HepG2 (cell line): ENCODE measurements around the gene GDI1. TPM values are rescaled to one million over a fixed set of nuclear protein-coding genes. Genes with fewer than 3 reads are reported as not detected.

ENCODE experiments used
- ATAC-seq: fragments of 200-7000 bp; cut with Tn5 transposase; 3 replicates; pipeline ENCODE4 v1.9.1; 2020; ENCODE audit warnings: mild to moderate bottlenecking, moderate library complexity
- BruUV-seq: library from RNA; stranded (reverse); fragments of 400-500 nt; replicated peaks from 2 replicates; lab custom pipeline; 2021; lab: Mats Ljungman, UMichigan
- CTCF ChIA-PET: fragments of 300-600 bp; formaldehyde crosslinking; extraction: SDS; loops from one replicate; lab custom pipeline; 2021; ENCODE audit warnings: low total read pairs, inconsistent platforms, low intra/inter-chr PET ratio; lab: Yijun Ruan, JAX
- POLR2A ChIA-PET: fragments of 350-600 bp; sonication (Branson Sonifier 250); formaldehyde crosslinking; loops from one replicate; lab custom pipeline; 2020; ENCODE audit warnings: antibody characterized with exemption, inconsistent platforms; lab: Yijun Ruan, JAX
- DNase-seq: peaks from one replicate; pipeline ENCODE4 v3.0.0-alpha.2; 2015; ENCODE audit warnings: low spot score
- FAIRE-seq: peaks from 3 replicates; lab custom pipeline; 2011; peaks lifted over from hg19 to GRCh38; lab: Jason Lieb, UNC
- H2AFZ ChIP-seq: one replicate; pipeline ENCODE4 v1.6.1; 2011; ENCODE audit warnings: low read length, inconsistent platforms
- H3K27ac ChIP-seq: fragments of 300-600 bp; 3 replicates; pipeline ENCODE4 v1.8.0; 2011; ENCODE audit warnings: mixed run types, mild to moderate bottlenecking, mixed read lengths, low read length, inconsistent platforms; ENCODE audit not compliant: insufficient read depth; ENCODE audit errors: extremely low read length
- H3K27me3 ChIP-seq, 2 experiments: fragments of 200-600 bp in 1 of 2; 2 replicates in 1 of 2; 3 replicates in 1 of 2; pipeline versions ENCODE4 v1.6.0 to v1.8.0; 2011; ENCODE audit warnings: low read length in 2 of 2, mild to moderate bottlenecking in 2 of 2, moderate library complexity in 2 of 2, inconsistent platforms in 1 of 2; ENCODE audit not compliant: insufficient read depth in 2 of 2, control insufficient read depth in 1 of 2
- H3K36me3 ChIP-seq, 2 experiments: fragments of 200-600 bp in 1 of 2; replicated peaks in 1 of 2; 2 replicates in 1 of 2; 3 replicates in 1 of 2; pipeline versions ENCODE4 v1.5.1 to v1.8.0; 2011; ENCODE audit warnings: low read length in 2 of 2, inconsistent platforms in 1 of 2; ENCODE audit not compliant: insufficient read depth in 2 of 2, control insufficient read depth in 1 of 2
- H3K4me1 ChIP-seq: 2 replicates; pipeline ENCODE4 v1.5.1; 2012; ENCODE audit warnings: low read length, inconsistent platforms; ENCODE audit not compliant: insufficient read depth
- H3K4me2 ChIP-seq: 2 replicates; pipeline ENCODE4 v1.6.0; 2011; ENCODE audit warnings: low read depth, low read length, inconsistent platforms
- H3K4me3 ChIP-seq, 3 experiments: fragments of 200-600 bp in 1 of 3; sonication (generic), shearing (Covaris generic) in 1 of 3; replicated peaks in 1 of 3; 2 replicates each; pipeline ENCODE4 v1.5.1; 2011 to 2016; ENCODE audit warnings: low read length in 3 of 3, inconsistent platforms in 2 of 3, low read depth in 2 of 3, mild to moderate bottlenecking in 2 of 3, control low read depth in 1 of 3, mixed read lengths in 1 of 3; ENCODE audit not compliant: insufficient read depth in 1 of 3
- H3K79me2 ChIP-seq: one replicate; pipeline ENCODE4 v1.6.1; 2011; ENCODE audit warnings: low read length, inconsistent platforms; ENCODE audit not compliant: insufficient read depth
- H3K9ac ChIP-seq: 2 replicates; pipeline ENCODE4 v1.6.0; 2011; ENCODE audit warnings: mild to moderate bottlenecking, low read depth, low read length, inconsistent platforms; ENCODE audit not compliant: insufficient read depth
- H3K9me3 ChIP-seq: 2 replicates; pipeline ENCODE4 v1.5.1; 2012; ENCODE audit warnings: mild to moderate bottlenecking, low read length
- H4K20me1 ChIP-seq: 2 replicates; pipeline ENCODE4 v1.6.0; 2011; ENCODE audit warnings: inconsistent platforms, mild to moderate bottlenecking, low read length, moderate library complexity; ENCODE audit not compliant: insufficient read depth
- ARNT2 ChIP-seq: sonication (generic); formaldehyde crosslinking; IDR thresholded peaks from 2 replicates; pipeline ENCODE4 v1.8.0; 2022; ENCODE audit warnings: mild to moderate bottlenecking, low read depth, missing genetic modification reagents, moderate library complexity
- KDM2A ChIP-seq: sonication (generic); formaldehyde crosslinking; IDR thresholded peaks from 2 replicates; pipeline ENCODE4 v1.4.0; 2020; ENCODE audit warnings: low read depth, missing genetic modification reagents, borderline replicate concordance
- MIER3 ChIP-seq: IDR thresholded peaks from 2 replicates; pipeline ENCODE4 v1.6.1; 2016; ENCODE audit warnings: missing compliant biosample characterization, borderline replicate concordance
- SMC3 ChIP-seq: IDR thresholded peaks from 2 replicates; pipeline ENCODE4 v1.6.1; 2011; ENCODE audit warnings: low read length, improper control_type of control experiment
- SNRNP70 ChIP-seq: fragments of 200-400 bp; formaldehyde crosslinking; IDR thresholded peaks from 2 replicates; pipeline ENCODE4 v1.6.1; 2017; ENCODE audit warnings: mild to moderate bottlenecking, low read depth, low read length, moderate library complexity
- ZNF607 ChIP-seq: sonication (generic); formaldehyde crosslinking; IDR thresholded peaks from 2 replicates; pipeline ENCODE4 v1.5.1; 2020; ENCODE audit warnings: missing genetic modification reagents, mild to moderate bottlenecking, borderline replicate concordance
- ZNF780A ChIP-seq: sonication (generic); formaldehyde crosslinking; IDR thresholded peaks from 2 replicates; pipeline ENCODE4 v1.8.0; 2022; ENCODE audit warnings: mild to moderate bottlenecking, missing genetic modification reagents, moderate library complexity
- WGBS: methylation state at CpG from one replicate; pipeline ENCODE4 v1.1.6; 2017; ENCODE audit warnings: low lambda C conversion rate; 5-methylcytosine and 5-hydroxymethylcytosine counted together
- in situ Hi-C: cut with HindIII; loops from 2 replicates; pipeline ENCODE4 v1.10.0; 2017; ENCODE audit warnings: low pct_unique_long_range_greater_than_20kb; ENCODE audit not compliant: extremely low pct_ligation_motif_present
- intact Hi-C: fragments of 100-400 bp; cut with micrococcal nuclease; formaldehyde crosslinking; loops from one replicate; pipeline ENCODE4 v1.10.0; 2022; ENCODE audit not compliant: unreplicated experiment
- polyA plus RNA-seq, 8 experiments: library from polyadenylated mRNA; depleted of rRNA in 3 of 8; stranded (reverse) in 7 of 8; unstranded in 1 of 8; fragments of >200 nt; fragmentation: Illumina TruSeq in 4 of 8; extraction: Trizol in 4 of 8; gene quantifications; 2 replicates each; pipeline versions ENCODE4 v1.2.1 to v1.2.3, GENCODE V29; 2011 to 2016; ENCODE audit warnings: low read depth in 4 of 8, missing spikeins in 1 of 8, mixed read lengths in 1 of 8; ENCODE audit not compliant: insufficient read depth in 1 of 8
- total RNA-seq, 5 experiments: library from RNA; depleted of rRNA; stranded (reverse); fragments of >200 nt; fragmentation: Illumina TruSeq; extraction: Trizol; gene quantifications; 2 replicates each; pipeline ENCODE4 v1.2.3, GENCODE V29; 2016; ENCODE audit warnings: low read depth in 1 of 5
- TF ChIP-seq, protein P1 (sequence below): sonication (generic); formaldehyde crosslinking; IDR thresholded peaks from 2 replicates; pipeline ENCODE4; 2020; ENCODE audit warnings: missing genetic modification reagents, mild to moderate bottlenecking, borderline replicate concordance
- TF ChIP-seq, protein P2 (sequence below): sonication (generic); formaldehyde crosslinking; IDR thresholded peaks from 2 replicates; pipeline ENCODE4 v1.4.0; 2020; ENCODE audit warnings: missing genetic modification reagents, borderline replicate concordance
- TF ChIP-seq, protein P3 (sequence below): sonication (generic); formaldehyde crosslinking; IDR thresholded peaks from 2 replicates; pipeline ENCODE4 v1.8.1; 2022; ENCODE audit warnings: low read depth, mild to moderate bottlenecking, missing genetic modification reagents

GDI1 gene
- total and polyA plus RNA-seq, 2 of the 13 experiments (the other 11 are each of a cell fraction or from before 2014, with no cell fraction given) = 17.4 to 105 TPM

DNA sequence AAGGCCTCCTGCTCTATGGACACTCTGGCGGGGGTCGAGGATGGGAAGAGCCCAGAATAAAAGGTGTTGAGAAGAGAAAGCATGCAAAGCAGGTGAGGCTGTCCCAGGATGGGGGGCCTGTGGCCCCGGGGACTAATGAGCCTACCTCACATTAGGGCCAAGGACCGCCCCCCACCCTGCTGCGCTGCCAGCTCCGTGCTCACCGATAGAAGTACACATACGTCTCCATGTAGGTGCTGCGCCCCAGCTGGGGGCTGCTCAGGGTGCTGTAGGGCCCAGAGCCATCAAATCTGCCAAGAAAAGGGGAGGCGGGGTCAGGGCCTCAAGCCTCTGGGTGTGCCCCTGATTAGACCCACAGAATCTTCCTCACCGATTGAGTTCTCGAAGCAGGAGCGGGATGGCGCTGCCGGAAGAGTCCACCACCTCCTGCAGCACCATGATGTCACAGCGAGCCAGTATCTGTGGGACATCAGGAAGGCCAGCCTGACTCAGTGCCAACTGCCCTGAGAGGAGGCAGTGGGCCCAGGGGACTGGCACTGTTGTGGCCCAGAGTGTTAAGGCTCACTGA is 32.2 kb upstream of the GDI1 start:
- no peak overlapping the region for H3K27ac ChIP-seq
- H3K27me3 ChIP-seq = no peaks in the 10 kb centered on the region
- H3K4me3 ChIP-seq = no peak overlapping the region
- H4K20me1 ChIP-seq = peaks cover 12% of the 10 kb centered on the region; the same call in 1 of the 2 replicates
- BruUV-seq = no TSS peak
- no peak for ATAC-seq
- H3K4me2 ChIP-seq = no peak overlapping the region
- H3K9ac ChIP-seq = no peak overlapping the region
- 94% methylated on average over 2 of the region's 16 CpGs for WGBS
- ChIA-PET CTCF (no interaction called here), POLR2A (no interaction called here)
- peaks cover under 1% of the 10 kb centered on the region for H3K79me2 ChIP-seq
- peaks cover 37% of the 10 kb centered on the region for H3K4me1 ChIP-seq
- TF ChIP-seq, protein P1, sequence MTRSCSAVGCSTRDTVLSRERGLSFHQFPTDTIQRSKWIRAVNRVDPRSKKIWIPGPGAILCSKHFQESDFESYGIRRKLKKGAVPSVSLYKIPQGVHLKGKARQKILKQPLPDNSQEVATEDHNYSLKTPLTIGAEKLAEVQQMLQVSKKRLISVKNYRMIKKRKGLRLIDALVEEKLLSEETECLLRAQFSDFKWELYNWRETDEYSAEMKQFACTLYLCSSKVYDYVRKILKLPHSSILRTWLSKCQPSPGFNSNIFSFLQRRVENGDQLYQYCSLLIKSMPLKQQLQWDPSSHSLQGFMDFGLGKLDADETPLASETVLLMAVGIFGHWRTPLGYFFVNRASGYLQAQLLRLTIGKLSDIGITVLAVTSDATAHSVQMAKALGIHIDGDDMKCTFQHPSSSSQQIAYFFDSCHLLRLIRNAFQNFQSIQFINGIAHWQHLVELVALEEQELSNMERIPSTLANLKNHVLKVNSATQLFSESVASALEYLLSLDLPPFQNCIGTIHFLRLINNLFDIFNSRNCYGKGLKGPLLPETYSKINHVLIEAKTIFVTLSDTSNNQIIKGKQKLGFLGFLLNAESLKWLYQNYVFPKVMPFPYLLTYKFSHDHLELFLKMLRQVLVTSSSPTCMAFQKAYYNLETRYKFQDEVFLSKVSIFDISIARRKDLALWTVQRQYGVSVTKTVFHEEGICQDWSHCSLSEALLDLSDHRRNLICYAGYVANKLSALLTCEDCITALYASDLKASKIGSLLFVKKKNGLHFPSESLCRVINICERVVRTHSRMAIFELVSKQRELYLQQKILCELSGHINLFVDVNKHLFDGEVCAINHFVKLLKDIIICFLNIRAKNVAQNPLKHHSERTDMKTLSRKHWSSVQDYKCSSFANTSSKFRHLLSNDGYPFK (CRISPR knock-in tag) = no peak
- TF ChIP-seq SMC3 (no peak), ZNF780A (CRISPR knock-in tag) (no peak), MIER3 (no peak), KDM2A (CRISPR knock-in tag) (no peak), SNRNP70 (no peak), ZNF607 (no peak), ARNT2 (CRISPR knock-in tag) (no peak)
- TF ChIP-seq, protein P2, sequence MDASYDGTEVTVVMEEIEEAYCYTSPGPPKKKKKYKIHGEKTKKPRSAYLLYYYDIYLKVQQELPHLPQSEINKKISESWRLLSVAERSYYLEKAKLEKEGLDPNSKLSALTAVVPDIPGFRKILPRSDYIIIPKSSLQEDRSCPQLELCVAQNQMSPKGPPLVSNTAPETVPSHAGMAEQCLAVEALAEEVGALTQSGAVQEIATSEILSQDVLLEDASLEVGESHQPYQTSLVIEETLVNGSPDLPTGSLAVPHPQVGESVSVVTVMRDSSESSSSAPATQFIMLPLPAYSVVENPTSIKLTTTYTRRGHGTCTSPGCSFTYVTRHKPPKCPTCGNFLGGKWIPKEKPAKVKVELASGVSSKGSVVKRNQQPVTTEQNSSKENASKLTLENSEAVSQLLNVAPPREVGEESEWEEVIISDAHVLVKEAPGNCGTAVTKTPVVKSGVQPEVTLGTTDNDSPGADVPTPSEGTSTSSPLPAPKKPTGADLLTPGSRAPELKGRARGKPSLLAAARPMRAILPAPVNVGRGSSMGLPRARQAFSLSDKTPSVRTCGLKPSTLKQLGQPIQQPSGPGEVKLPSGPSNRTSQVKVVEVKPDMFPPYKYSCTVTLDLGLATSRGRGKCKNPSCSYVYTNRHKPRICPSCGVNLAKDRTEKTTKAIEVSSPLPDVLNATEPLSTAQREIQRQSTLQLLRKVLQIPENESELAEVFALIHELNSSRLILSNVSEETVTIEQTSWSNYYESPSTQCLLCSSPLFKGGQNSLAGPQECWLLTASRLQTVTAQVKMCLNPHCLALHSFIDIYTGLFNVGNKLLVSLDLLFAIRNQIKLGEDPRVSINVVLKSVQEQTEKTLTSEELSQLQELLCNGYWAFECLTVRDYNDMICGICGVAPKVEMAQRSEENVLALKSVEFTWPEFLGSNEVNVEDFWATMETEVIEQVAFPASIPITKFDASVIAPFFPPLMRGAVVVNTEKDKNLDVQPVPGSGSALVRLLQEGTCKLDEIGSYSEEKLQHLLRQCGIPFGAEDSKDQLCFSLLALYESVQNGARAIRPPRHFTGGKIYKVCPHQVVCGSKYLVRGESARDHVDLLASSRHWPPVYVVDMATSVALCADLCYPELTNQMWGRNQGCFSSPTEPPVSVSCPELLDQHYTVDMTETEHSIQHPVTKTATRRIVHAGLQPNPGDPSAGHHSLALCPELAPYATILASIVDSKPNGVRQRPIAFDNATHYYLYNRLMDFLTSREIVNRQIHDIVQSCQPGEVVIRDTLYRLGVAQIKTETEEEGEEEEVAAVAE (CRISPR knock-in tag) = no peak
- TF ChIP-seq, protein P3, sequence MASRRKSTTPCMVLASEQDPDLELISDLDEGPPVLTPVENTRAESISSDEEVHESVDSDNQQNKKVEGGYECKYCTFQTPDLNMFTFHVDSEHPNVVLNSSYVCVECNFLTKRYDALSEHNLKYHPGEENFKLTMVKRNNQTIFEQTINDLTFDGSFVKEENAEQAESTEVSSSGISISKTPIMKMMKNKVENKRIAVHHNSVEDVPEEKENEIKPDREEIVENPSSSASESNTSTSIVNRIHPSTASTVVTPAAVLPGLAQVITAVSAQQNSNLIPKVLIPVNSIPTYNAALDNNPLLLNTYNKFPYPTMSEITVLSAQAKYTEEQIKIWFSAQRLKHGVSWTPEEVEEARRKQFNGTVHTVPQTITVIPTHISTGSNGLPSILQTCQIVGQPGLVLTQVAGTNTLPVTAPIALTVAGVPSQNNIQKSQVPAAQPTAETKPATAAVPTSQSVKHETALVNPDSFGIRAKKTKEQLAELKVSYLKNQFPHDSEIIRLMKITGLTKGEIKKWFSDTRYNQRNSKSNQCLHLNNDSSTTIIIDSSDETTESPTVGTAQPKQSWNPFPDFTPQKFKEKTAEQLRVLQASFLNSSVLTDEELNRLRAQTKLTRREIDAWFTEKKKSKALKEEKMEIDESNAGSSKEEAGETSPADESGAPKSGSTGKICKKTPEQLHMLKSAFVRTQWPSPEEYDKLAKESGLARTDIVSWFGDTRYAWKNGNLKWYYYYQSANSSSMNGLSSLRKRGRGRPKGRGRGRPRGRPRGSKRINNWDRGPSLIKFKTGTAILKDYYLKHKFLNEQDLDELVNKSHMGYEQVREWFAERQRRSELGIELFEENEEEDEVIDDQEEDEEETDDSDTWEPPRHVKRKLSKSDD (CRISPR knock-in tag) = no peak
- FAIRE-seq = no peak
- intact Hi-C loops = no loop called here
- in situ Hi-C loops = loop anchor here (25.0 kb wide), 1 partner anchor 133 kb away; the partner anchor contains the start of genes G6PD and IKBKG
- DNase-seq = no peak
- no peaks in the 10 kb centered on the region for H3K9me3 ChIP-seq
- H2AFZ ChIP-seq = no peak overlapping the region
- H3K36me3 ChIP-seq = peaks cover 3 to 14% of the 10 kb centered on the region in 2 experiments; a peak in 3 of 5 replicates
